Activated CD8-positive, alpha-beta memory T cell treated with anti-CD3 and anti-CD28 coated beads, Interleukin-2, amount 50 U/mL, for 4 hours (primary cell): ENCODE data around the gene CYTH2.
"Not testable (repeated sequence)": the region's sequence is repeated elsewhere in the genome, so short reads cannot be mapped to it uniquely, and the experiment has no call there.

ENCODE experiments used
- DNase-seq: peaks from one replicate; pipeline ENCODE4 v3.0.0-alpha.2; 2020

The CYTH2 gene

DNA sequence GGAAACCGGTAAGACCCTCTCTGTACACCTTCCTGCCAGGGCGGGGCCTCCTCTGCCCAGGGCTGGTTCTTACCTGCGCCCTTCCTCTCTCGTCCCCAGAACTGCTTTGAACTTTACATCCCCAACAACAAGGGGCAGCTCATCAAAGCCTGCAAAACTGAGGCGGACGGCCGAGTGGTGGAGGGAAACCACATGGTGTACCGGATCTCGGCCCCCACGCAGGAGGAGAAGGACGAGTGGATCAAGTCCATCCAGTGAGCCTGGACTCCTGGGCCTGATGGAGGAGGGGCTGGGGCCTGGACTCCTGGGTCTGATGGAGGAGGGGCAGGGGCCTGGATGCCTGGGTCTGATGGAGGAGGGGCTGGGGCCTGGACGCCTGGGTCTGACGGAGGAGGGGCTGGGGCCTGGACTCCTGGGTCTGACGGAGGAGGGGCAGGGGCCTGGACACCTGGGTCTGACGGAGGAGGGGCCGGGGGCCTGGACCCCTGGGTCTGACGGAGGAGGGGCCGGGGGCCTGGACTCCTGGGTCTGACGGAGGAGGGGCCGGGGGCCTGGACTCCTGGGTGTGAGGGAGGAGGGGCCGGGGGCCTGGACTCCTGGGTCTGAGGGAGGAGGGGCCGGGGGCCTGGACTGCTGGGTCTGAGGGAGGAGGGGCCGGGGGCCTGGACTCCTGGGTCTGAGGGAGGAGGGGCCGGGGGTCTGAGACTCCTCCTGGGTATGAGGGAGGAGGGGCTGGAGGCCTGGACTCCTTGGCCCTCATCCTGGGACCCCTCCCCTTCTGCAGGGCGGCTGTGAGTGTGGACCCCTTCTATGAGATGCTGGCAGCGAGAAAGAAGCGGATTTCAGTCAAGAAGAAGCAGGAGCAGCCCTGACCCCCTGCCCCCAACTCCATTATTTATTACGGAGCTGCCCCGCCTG is 9.4 kb downstream of the CYTH2 start:
- no peak for DNase-seq

DNA sequence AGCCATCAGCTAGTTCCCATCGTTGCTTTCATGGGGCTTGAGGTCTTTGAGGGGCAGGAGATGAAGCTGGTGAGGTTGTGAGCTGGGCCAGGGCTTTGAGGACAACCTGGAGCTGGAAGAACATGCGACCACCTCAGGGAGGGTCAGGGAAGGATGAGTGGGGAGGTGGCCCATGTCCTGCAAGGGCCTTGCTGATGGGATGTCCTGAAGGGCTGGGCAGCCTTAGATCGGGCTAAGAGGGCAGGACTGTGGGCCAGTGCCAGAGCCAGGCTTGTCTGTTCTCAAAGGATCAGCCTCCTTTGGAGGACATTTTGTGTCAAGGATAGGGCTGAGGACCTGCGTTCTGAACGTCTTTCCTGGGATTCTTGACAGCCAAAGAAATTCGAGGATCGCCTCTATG is 10.5 kb downstream of the CYTH2 start:
- no peak for DNase-seq

GRCh38 chr19:48480183-48480557 is 11.0 kb downstream of the CYTH2 start:
- DNase-seq = peak; percentile 47

DNA sequence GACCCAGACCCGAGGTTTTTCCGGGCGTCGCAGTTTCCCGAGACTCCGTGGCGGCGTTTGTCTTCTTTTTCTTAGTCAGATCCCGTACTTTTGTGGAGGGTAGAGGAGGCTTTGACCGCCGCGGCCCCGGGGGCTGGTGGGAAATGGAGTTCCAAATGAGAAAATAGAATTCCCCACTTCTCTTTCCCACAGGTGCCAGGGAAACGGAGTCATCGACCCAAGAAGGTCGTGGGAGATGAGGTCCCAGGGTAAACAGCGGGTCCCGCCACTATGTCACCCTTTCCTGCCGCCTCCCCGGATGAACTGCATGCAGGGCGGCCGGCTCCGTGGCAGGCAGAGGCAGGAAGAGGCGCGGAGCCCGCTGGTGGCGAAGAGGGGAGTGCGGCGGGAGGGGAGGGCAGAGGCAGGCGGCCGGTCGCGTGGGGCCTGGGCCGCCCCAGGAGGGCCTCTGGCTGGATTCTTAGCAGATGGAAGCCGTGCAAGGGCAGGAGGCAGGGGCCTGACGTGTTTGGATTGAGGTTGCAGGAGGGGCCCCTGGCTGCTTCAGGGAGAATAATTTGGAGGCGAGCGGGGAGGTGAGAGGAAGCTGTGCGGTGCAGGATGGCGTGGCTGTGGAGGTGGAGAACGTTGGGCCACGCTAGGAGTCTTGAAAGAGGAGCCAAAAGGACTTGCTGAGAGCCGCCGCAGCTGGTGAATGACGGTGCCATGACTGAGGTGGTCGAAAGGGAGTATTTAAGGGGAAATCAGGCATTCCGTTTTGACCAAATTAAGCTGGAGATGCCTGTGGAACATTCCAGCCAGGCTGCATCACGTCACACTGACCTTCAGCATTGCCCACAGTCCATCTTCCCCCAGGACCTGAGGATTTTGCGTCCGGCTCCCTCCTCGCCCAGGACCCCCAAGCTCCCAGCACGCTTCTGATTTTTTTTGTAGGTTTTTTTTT is 11.7 kb downstream of the CYTH2 start:
- peak; percentile 50 for DNase-seq

GRCh38 chr19:48481846-48482639 is 12.9 kb downstream of the CYTH2 start:
- DNase-seq = no peak

DNA sequence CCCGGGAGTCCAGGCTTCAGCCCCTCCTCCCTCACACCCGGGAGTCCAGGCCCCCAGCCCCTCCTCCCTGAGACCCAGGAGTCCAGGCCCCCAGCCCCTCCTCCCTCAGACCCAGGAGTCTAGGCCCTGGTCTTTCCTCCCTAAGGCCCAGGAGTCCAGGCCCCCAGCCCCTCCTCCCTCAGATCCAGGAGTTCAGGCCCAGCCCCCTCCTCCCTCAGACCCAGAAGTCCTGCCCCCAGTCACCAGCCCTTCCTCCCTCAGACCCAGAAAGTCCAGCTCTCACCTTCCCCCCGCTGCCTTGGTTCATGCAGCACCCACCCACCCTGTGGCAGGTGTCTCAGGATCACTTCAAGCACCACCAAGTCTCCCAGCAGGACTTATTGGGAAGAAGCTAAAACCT is 14.1 kb downstream of the CYTH2 start:
- no peak for DNase-seq

DNA sequence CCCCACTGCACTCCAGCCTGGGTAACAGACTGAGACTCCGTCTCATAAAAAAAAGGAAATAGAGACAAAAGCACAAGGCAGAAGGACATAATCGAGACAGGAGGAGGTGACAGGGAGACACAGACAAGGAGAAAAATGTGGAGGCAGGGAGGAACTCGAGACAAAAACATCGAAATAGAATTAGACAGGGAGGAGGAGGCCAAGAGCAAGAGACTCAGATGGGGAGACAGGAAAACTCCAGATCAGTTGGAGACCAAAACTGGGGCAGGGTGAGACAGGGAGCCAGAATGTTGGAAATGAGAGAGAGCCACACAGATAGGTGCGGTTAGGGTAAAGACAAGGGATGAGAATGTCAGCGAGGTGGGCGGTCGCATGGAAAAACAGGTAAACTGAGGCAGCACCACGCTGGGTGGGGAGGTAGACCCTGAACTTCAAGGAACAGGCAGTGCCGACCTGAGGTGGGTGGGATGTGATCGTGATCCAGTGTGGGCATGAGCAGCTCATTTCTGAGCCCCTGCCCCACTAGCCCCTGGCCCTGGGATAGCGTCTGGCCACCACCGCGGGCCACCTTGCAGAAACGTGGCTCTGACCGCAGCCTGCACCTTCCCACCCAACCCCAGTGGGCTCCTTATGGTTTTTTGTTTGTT is 15.2 kb downstream of the CYTH2 start:
- no peak for DNase-seq

GRCh38 chr19:48484931-48485612 is 15.9 kb downstream of the CYTH2 start:
- no peak for DNase-seq

- not testable (repeated sequence) for DNase-seq
Measured at GRCh38 chr19:48486706-48487105, 17.5 kb downstream of the CYTH2 start.

DNA sequence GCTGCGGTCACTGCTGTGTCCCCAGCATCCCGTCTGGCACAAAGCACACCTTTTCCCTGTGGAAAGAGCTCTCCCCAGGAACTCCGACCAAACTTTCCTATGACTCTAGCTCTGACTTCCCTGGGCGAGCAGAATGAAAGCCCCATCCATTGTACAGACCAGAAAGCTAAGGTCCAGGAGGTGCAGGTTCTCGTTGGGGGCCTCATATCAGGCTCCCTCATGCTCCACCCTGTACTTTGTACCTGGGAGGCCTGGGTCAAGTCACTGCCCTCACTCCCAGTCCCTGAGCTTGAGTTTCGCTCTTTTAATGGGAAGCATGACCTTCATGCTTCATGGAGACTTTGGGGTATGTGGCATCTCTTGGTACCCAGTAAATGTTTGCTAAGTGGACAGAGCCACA is 18.4 kb downstream of the CYTH2 start:
- DNase-seq = no peak

DNA sequence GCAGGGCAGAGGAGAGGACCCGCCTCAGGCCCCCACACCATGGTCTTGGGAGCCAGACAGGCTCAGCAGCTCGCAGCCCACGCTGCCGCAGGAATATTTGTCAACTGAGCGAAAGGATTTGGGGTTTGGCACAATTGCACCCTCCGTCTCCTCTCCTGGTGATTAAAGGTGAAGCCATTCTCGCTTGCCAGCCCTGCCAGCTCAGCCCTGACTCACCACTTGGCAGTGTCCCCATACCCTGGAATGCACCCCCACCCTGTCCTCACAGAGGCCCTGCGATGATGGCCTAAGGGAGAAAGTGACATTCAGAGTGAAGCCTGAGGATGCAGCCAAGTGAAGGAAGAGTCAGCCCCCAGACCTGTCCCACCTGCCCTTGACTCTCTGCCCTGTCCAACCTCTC is 18.8 kb downstream of the CYTH2 start:
- no peak for DNase-seq

DNA sequence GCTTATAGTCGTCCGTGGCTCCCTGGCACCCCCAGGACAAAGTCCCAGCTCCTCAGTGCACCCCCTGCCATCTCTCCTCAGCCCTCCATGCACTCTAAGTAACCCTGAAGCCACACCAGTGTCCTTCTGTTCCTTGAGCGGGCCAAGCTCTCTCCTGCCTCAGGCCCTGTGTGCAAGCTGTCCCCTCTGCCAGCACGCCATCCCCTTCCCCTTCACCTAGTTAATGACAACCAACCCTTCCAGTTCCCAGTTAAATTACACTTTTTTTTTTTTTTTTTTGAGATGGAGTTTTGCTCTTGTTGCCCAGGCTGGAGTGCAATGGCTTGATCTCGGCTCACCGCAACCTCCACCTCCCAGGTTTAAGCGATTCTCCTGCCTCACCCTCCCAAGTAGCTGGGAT is 19.3 kb downstream of the CYTH2 start:
- DNase-seq = not testable (repeated sequence)

GRCh38 chr19:48489608-48490216 is 20.5 kb downstream of the CYTH2 start:
- peak; percentile 85 for DNase-seq

GRCh38 chr19:48490981-48491792 is 22.0 kb downstream of the CYTH2 start:
- peak; percentile 62 for DNase-seq

- no peak for DNase-seq
Measured at GRCh38 chr19:48491793-48492123, 22.6 kb downstream of the CYTH2 start.

DNA sequence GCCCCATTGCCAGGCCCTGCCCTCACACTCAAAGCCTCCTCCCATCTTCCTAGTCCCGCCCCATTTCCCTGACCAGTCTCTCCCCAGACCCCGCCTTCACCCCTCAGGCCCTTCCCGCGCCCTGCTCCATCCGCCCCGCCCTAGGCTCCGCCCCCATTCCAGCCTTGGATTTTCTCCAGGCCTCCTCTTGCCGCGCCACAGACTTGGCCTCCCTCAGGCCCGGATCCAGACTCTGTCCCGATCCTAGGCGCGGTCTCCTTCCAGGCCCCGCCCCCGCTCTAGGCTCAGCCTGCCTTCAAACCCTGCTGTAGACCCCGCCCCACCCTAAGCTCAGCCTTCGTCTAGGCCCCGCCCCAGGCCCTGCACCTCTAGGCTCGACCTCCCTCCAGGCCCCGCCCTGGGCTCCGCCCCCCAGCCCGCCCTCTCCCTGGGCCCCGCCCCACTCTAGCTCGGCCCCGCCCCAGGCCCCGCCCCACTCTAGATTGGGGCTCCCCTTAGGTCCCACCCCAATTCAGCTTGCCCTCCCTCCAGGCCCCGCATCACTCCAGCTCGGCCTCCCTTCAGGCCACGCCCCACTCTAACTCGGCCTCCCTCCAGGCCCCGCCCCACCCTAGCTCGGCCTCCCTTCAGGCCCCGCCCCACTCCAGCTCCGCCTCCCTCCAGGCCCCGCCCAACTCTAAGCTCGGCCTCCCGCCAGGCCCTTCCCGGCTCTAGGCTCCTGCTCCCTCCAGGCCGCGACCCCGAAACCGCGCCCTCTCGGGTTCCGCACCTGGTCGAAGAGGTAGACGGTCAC is 24.0 kb downstream of the CYTH2 start:
- peak; percentile 78 for DNase-seq

DNA sequence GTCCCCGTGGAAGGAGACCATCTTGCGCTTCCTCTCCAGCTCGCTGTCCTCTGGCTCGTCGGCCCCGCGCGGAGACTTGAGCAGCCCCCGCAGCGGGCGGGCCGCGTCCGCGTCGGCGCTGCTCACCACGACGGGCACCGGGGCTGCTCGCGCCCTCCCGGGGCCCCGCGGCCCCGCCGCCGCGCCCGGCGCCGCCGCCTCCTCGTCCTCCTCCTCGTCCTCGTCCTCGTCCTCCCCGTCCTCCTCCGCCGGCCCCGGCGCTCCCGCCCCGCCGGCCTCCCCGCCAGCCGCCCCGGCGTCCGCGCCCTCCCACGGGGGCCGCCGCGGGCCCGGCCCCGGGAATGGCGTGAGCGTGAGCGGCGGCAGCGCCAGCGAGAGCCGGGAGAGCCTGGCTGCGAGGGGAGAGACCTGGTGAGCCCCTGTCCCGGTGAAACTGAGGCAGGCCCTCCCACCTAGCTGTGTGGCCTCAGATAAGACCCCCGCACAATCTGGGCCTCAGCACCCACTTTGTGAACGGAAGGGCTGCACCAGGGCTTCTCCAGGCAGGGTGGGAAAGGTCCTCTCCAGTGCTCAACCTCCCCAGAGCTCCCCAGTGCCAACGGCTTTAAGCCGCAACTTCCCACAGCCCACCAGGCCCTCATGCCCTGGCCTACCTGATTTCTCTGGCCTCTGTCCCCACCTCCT is 24.7 kb downstream of the CYTH2 start:
- DNase-seq = no peak

DNA sequence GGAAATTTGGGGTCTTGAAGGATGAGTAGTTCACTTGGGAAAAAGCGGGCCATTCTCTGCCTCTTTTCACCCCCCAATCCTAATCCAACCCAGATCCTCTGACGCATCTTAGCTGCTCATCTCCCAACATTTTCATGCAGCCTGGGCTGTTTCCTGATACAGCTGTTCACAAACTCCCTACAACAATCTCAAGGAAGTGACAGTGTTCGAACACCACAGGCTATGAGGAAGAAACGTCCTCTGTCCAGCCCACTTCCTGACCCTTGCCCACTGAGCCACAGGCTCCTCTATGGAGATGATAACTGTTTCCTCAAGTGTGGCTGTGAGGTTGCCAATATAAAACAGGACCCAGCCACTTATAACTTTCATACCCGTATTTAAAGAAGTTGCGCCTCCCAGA is 26.2 kb downstream of the CYTH2 start:
- DNase-seq = no peak
